GM12801 (cell line): ENCODE measurements around the gene LACTB.

ENCODE experiments used
- CTCF ChIP-seq: IDR thresholded peaks from one replicate; pipeline ENCODE4 v1.5.1; 2011; ENCODE audit warnings: control low read depth; ENCODE audit not compliant: insufficient read length; ENCODE audit errors: extremely low read depth

LACTB gene

GRCh38 chr15:63189941-63190768 is 68.5 kb downstream of the LACTB start:
- TF ChIP-seq CTCF: no peak

GRCh38 chr15:63190769-63191649 is 69.3 kb downstream of the LACTB start:
- TF ChIP-seq CTCF: no peak
